GM10847 (cell line): Measurements from ENCODE around the gene HOXB6.

Source experiments
- POLR2A ChIP-seq: IDR thresholded peaks from 2 replicates; pipeline ENCODE4 v1.6.1; 2011; ENCODE audit not compliant: insufficient read length; ENCODE audit errors: extremely low read depth

The HOXB6 gene

DNA sequence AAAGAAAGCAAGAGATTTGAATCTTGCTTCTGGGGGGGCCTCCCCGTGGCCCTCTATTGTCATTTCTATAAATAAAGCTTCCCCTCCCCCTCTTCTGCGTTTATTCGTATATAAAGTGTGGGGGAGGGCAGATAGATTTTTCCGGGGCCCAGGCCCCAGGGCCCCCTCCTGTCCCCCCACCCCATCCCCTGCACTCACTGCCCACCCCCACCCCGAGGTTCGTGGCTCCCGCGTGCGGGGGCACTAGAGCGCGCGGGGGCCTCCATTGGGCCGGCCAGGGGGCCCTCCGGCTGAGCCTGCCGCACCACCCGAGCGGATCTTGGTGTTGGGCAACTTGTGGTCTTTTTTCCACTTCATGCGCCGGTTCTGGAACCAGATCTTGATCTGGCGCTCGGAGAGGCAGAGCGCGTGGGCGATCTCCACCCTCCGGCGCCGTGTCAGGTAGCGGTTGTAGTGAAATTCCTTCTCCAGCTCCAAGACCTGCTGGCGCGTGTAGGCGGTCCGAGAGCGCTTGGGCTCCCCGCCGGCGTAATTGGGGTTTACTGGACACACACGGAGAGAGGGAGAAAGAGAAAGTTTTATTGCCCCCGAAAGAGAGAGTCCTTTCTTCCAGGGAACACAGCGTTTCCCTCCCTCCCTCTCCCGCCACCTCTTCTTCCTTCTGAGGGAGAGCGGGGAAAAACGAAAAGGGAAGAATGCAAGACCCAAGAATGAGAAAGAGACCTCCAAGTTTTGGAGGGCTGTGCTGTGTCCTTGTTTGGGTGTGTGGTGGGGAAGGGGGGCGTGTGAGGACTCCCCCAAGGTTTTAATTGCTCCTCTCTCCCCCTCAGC, 28.1 kb downstream of the HOXB6 start:
- TF ChIP-seq POLR2A = no peak

GRCh38 chr17:48575673-48576478, 28.9 kb downstream of the HOXB6 start:
- TF ChIP-seq POLR2A = no peak

- TF ChIP-seq POLR2A = no peak
These were observed 29.7 kb downstream of the HOXB6 start for GRCh38 chr17:48575066-48575582.

DNA sequence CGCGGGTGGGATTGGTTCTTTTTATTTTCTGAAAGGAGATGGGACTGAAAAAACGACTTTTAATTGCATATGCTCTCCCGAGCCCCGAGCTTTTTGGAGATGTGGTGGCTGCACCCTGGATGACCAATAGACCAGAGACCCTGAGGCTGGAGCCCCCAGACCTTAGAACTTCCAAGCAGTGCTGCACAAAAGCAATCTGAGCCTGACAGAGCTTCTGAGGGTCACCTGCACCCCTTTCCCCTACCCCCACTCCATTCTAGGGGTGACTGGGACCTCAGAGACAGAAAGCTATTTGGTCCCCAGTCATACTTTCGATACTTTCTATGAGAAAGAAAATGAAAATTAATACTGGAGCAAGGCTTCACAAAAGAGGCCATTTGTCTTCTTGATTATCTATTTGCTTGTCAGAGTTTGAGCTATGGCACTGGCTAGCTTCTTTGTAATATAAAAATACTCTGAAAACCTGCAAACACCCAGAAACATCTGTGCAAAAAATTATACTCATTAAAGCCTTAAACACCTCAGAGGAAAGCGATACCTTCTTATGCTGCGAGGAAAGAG, 30.2 kb downstream of the HOXB6 start:
- TF ChIP-seq POLR2A = no peak

GRCh38 chr17:48571826-48572417, 32.9 kb downstream of the HOXB6 start:
- TF ChIP-seq POLR2A = no peak

DNA sequence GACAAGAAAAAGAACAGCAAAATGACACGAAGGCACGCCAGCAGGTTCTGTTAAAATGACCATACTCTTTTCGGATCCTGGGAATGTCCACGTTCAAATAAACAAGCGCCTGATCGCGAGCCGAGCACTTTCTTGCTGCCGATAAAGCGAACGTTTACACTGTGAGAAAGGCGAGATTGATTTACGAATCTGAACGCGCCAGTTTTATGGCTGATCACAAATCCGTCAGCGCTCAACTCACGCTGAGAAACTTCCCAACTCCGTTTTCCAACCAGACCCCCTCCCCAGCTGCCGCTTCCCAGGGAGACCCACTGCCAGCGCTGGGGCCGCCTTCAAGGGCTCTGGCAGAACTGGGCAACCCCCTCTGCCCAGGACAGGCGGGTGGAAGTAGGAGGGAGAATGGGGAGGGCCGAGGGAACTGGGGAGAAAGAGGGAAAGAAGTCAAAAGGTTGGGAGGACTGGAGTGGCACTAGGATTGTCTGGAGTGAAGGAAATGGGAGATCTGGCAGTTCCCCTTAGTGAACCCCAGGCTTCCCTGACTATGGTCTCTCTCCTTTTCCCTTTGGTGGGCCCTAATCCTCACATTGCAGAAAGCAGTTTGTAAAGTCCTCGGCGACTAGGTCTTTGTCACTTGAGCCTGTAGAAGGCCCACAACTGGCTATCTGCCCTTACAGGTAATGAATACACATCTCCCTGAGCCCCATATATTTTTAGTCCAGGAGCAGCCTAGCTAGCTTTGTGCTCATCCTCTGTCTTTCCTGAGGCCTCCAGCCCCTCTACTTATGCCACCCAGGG, 33.6 kb downstream of the HOXB6 start:
- TF ChIP-seq POLR2A = no peak

- TF ChIP-seq POLR2A = no peak
These were observed 34.3 kb downstream of the HOXB6 start for GRCh38 chr17:48570325-48571023.

GRCh38 chr17:48569674-48570324, 35.0 kb downstream of the HOXB6 start:
- TF ChIP-seq POLR2A = no peak

DNA sequence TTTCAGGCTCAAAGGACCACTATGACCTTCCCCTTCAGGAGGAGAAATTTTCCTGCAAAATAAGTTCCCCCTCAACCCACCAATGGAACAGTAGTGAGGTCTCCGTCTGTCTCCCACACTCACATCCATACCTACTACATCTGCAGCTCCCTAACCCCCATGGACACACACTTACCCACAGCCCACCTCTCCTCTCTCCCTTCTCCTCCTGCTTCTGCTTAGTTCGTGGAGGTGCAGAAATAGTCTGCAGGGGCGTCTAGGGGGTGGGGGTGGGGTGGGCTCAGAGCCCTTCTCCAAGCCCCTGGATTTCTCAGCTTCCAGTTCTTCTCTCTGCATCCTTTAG, 35.6 kb downstream of the HOXB6 start:
- no peak for TF ChIP-seq POLR2A

GRCh38 chr17:48568499-48569239, 36.1 kb downstream of the HOXB6 start:
- TF ChIP-seq POLR2A = no peak

- TF ChIP-seq POLR2A = no peak
These were observed 37.0 kb downstream of the HOXB6 start for GRCh38 chr17:48567646-48568354.

DNA sequence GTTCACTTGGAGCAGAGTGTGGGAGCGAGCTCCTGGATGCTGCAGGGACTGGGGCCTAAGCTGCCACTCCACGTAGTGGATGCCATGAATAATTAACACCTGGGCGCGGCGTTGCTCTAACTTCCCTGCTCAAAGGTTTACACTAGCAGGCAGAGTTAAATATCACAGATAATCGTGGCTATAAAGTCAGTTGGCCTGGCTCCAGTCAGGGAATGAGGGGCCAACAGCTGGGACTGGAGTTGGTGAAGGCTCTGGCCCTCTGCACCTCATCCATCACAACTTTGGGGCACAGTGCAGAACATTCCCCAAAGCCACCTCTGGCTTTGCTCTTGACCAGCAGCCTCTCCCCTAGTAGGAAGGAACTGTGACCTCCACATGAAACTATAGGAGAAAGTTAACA, 37.6 kb downstream of the HOXB6 start:
- no peak for TF ChIP-seq POLR2A
